OCI-LY1 (cell line): ENCODE results near the gene AFM.

ENCODE experiments used
- H2AFZ ChIP-seq: fragments of 200-600 bp; sonication (generic), shearing (Covaris generic); 2 replicates; pipeline ENCODE4 v1.6.0; 2014; ENCODE audit warnings: antibody characterized with exemption, mild to moderate bottlenecking, low read length
- H3F3A ChIP-seq: fragments of 200-600 bp; sonication (generic), shearing (Covaris generic); 2 replicates; pipeline ENCODE4 v1.6.0; 2014; ENCODE audit warnings: mild to moderate bottlenecking, antibody characterized with exemption, low read length, moderate library complexity; ENCODE audit not compliant: insufficient read depth
- H3K27ac ChIP-seq: fragments of 200-600 bp; sonication (generic); 2 replicates; pipeline ENCODE4 v1.5.1; 2014; ENCODE audit warnings: low read length, mixed run types, mild to moderate bottlenecking, low read depth; ENCODE audit not compliant: poor library complexity, severe bottlenecking
- H3K27me3 ChIP-seq: fragments of 200-600 bp; sonication (generic); 2 replicates; pipeline ENCODE4 v1.6.0; 2014; ENCODE audit warnings: antibody characterized with exemption, mild to moderate bottlenecking, low read length, moderate library complexity; ENCODE audit not compliant: insufficient read depth
- H3K36me3 ChIP-seq: fragments of 200-600 bp; sonication (generic); 2 replicates; pipeline ENCODE4 v1.6.1; 2014; ENCODE audit warnings: mild to moderate bottlenecking, antibody characterized with exemption, low read length, moderate library complexity, mixed read lengths; ENCODE audit not compliant: insufficient read depth
- H3K4me1 ChIP-seq: fragments of 200-600 bp; sonication (generic); 2 replicates; pipeline ENCODE4 v1.5.1; 2014; ENCODE audit warnings: mild to moderate bottlenecking, low read length, moderate library complexity; ENCODE audit not compliant: insufficient read depth, severe bottlenecking
- H3K4me2 ChIP-seq: fragments of 200-600 bp; sonication (generic), shearing (Covaris generic); 2 replicates; pipeline ENCODE4 v1.6.1; 2014; ENCODE audit warnings: low read length
- H3K4me3 ChIP-seq: fragments of 200-600 bp; sonication (generic); 2 replicates; pipeline ENCODE4 v1.5.1; 2014; ENCODE audit warnings: low read length, low read depth, mild to moderate bottlenecking, mixed read lengths; ENCODE audit not compliant: poor library complexity, severe bottlenecking
- H3K79me2 ChIP-seq: fragments of 200-600 bp; shearing (Covaris generic); 2 replicates; pipeline ENCODE4 v1.6.1; 2016; ENCODE audit warnings: mixed run types, low read length, mixed read lengths; ENCODE audit not compliant: insufficient read depth
- H3K9ac ChIP-seq: fragments of 200-600 bp; sonication (generic), shearing (Covaris generic); 2 replicates; pipeline ENCODE4 v1.6.1; 2014; ENCODE audit warnings: mild to moderate bottlenecking, low read length, mixed read lengths
- H3K9me2 ChIP-seq: fragments of 200-600 bp; sonication (generic), shearing (Covaris generic); 2 replicates; pipeline ENCODE4 v1.6.1; 2014; ENCODE audit warnings: low read depth, mild to moderate bottlenecking, low read length, mixed read lengths
- H3K9me3 ChIP-seq: fragments of 200-600 bp; shearing (Covaris generic); 2 replicates; pipeline ENCODE4 v1.6.1; 2014; ENCODE audit warnings: low read length, mixed read lengths
- H4K20me1 ChIP-seq: fragments of 200-600 bp; sonication (generic), shearing (Covaris generic); 2 replicates; pipeline ENCODE4 v1.6.0; 2016; ENCODE audit warnings: mild to moderate bottlenecking, low read length; ENCODE audit not compliant: insufficient read depth
- EZH2 ChIP-seq: fragments of 200-600 bp; sonication (generic), shearing (Covaris generic); IDR thresholded peaks from 2 replicates; pipeline ENCODE4 v1.8.0; 2017; ENCODE audit warnings: borderline replicate concordance, mixed run types, mild to moderate bottlenecking, antibody characterized with exemption, low read length, moderate library complexity, mixed read lengths
- TF ChIP-seq, protein P1 (sequence below): fragments of 200-600 bp; sonication (generic), shearing (Covaris generic); IDR thresholded peaks from 2 replicates; pipeline ENCODE4 v1.5.1; 2017; ENCODE audit warnings: mild to moderate bottlenecking, antibody characterized with exemption, low read length, moderate library complexity, mixed read lengths

AFM gene

GRCh38 chr4:73440653-73441052 lies 40.9 kb upstream of the AFM start:
- H3K27me3 ChIP-seq: no peaks in the 10 kb centered on the region
- no peaks in the 10 kb centered on the region for H3K79me2 ChIP-seq
- H3K27ac ChIP-seq: no peak overlapping the region
- no peak overlapping the region for H3K4me2 ChIP-seq
- TF ChIP-seq EZH2: no peak
- TF ChIP-seq, protein P1, sequence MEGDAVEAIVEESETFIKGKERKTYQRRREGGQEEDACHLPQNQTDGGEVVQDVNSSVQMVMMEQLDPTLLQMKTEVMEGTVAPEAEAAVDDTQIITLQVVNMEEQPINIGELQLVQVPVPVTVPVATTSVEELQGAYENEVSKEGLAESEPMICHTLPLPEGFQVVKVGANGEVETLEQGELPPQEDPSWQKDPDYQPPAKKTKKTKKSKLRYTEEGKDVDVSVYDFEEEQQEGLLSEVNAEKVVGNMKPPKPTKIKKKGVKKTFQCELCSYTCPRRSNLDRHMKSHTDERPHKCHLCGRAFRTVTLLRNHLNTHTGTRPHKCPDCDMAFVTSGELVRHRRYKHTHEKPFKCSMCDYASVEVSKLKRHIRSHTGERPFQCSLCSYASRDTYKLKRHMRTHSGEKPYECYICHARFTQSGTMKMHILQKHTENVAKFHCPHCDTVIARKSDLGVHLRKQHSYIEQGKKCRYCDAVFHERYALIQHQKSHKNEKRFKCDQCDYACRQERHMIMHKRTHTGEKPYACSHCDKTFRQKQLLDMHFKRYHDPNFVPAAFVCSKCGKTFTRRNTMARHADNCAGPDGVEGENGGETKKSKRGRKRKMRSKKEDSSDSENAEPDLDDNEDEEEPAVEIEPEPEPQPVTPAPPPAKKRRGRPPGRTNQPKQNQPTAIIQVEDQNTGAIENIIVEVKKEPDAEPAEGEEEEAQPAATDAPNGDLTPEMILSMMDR: no peak
- H2AFZ ChIP-seq: no peak overlapping the region
- H3K36me3 ChIP-seq: no peaks in the 10 kb centered on the region
- no peak overlapping the region for H3K4me3 ChIP-seq
- H3K4me1 ChIP-seq: no peaks in the 10 kb centered on the region
- no peaks in the 10 kb centered on the region for H3F3A ChIP-seq
- no peaks in the 10 kb centered on the region for H3K9me2 ChIP-seq
- H4K20me1 ChIP-seq: no peaks in the 10 kb centered on the region
- no peak overlapping the region for H3K9ac ChIP-seq
- H3K9me3 ChIP-seq: no peaks in the 10 kb centered on the region

- no peaks in the 10 kb centered on the region for H3K9me3 ChIP-seq
- no peaks in the 10 kb centered on the region for H3K4me1 ChIP-seq
- H4K20me1 ChIP-seq: no peaks in the 10 kb centered on the region
- TF ChIP-seq, protein P1: no peak
- TF ChIP-seq EZH2: no peak
- no peaks in the 10 kb centered on the region for H3K79me2 ChIP-seq
- no peak overlapping the region for H2AFZ ChIP-seq
- no peak overlapping the region for H3K27ac ChIP-seq
- H3K27me3 ChIP-seq: no peaks in the 10 kb centered on the region
- H3K9ac ChIP-seq: no peak overlapping the region
- no peaks in the 10 kb centered on the region for H3K9me2 ChIP-seq
- no peak overlapping the region for H3K4me2 ChIP-seq
- no peaks in the 10 kb centered on the region for H3K36me3 ChIP-seq
- H3K4me3 ChIP-seq: no peak overlapping the region
- H3F3A ChIP-seq: no peaks in the 10 kb centered on the region
These were observed 39.3 kb upstream of the AFM start for GRCh38 chr4:73442275-73442674.

- Histone ChIP-seq H3K9me2 (no peaks in the 10 kb centered on the region), H2AFZ (no peak overlapping the region), H3K27ac (no peak overlapping the region), H3K4me2 (no peak overlapping the region), H3K4me1 (no peaks in the 10 kb centered on the region), H3K9me3 (no peaks in the 10 kb centered on the region), H3K9ac (no peak overlapping the region), H3K4me3 (no peak overlapping the region), H3F3A (no peaks in the 10 kb centered on the region), H3K36me3 (no peaks in the 10 kb centered on the region), H3K79me2 (no peaks in the 10 kb centered on the region), H3K27me3 (no peaks in the 10 kb centered on the region), H4K20me1 (no peaks in the 10 kb centered on the region)
- TF ChIP-seq, protein P1: no peak
- no peak for TF ChIP-seq EZH2
These were observed 38.3 kb upstream of the AFM start for GRCh38 chr4:73443224-73443623.
